H1 (cell line): ENCODE measurements around the gene CDCP1. TPM values are rescaled to one million over a fixed set of nuclear protein-coding genes. Genes with fewer than 3 reads are reported as not detected.

ENCODE experiments used
- CTCF ChIA-PET: fragments of 300-600 bp; sonication (Branson Sonifier 250); formaldehyde crosslinking; loops from one replicate; lab custom pipeline; 2021; ENCODE audit not compliant: partially characterized antibody; lab: Charles Lee
- POLR2A ChIA-PET: fragments of 300-600 bp; sonication (Branson Sonifier 250); formaldehyde crosslinking; loops from one replicate; lab custom pipeline; 2021; ENCODE audit warnings: inconsistent platforms; ENCODE audit not compliant: partially characterized antibody; lab: Charles Lee
- DNase-seq, 2 experiments: peaks; one replicate each; pipeline versions ENCODE4 v3.0.0 to v3.0.0-alpha.2; 2010 to 2022; ENCODE audit warnings: low spot score in 2 of 2, low read depth in 1 of 2, mixed read lengths in 1 of 2
- FAIRE-seq: peaks from 2 replicates; lab custom pipeline; 2011; peaks lifted over from hg19 to GRCh38; lab: Jason Lieb, UNC
- H2AFZ ChIP-seq: 2 replicates; pipeline ENCODE4 v1.8.1; 2012; ENCODE audit warnings: low read length, inconsistent platforms
- H2AK5ac ChIP-seq: 2 replicates; pipeline ENCODE4 v1.6.1; 2013; ENCODE audit warnings: low read depth, low read length
- H2BK120ac ChIP-seq: replicated peaks from 2 replicates; pipeline ENCODE3; 2013; ENCODE audit warnings: low read depth, low read length, inconsistent platforms
- H2BK12ac ChIP-seq: 2 replicates; pipeline ENCODE4 v1.6.1; 2013; ENCODE audit warnings: low read depth, low read length
- H2BK15ac ChIP-seq: 2 replicates; pipeline ENCODE4 v1.6.1; 2013; ENCODE audit warnings: low read length
- H2BK20ac ChIP-seq: 2 replicates; pipeline ENCODE4 v1.6.1; 2013; ENCODE audit warnings: low read length
- H2BK5ac ChIP-seq: 2 replicates; pipeline ENCODE4 v1.6.1; 2013; ENCODE audit warnings: low read depth, low read length
- H3K14ac ChIP-seq: 2 replicates; pipeline ENCODE4 v1.6.1; 2013; ENCODE audit warnings: inconsistent platforms; ENCODE audit not compliant: insufficient read length
- H3K18ac ChIP-seq: 2 replicates; pipeline ENCODE4 v1.6.1; 2013; ENCODE audit warnings: low read length; ENCODE audit errors: extremely low read depth
- H3K23ac ChIP-seq: 2 replicates; pipeline ENCODE4 v1.6.1; 2013; ENCODE audit warnings: inconsistent platforms; ENCODE audit not compliant: insufficient read length
- H3K23me2 ChIP-seq: 2 replicates; pipeline ENCODE4 v1.6.1; 2013; ENCODE audit warnings: low read depth, low read length
- H3K27ac ChIP-seq: 2 replicates; pipeline ENCODE4 v1.6.1; 2011; ENCODE audit warnings: low read depth, low read length, inconsistent platforms
- H3K27me3 ChIP-seq, 4 experiments: replicated peaks in 1 of 4; 1 replicate in 1 of 4; 2 replicates in 3 of 4; pipeline versions ENCODE4 v1.6.1 to v1.8.1; 2011 to 2013; ENCODE audit warnings: low read length in 3 of 4, mild to moderate bottlenecking in 3 of 4, inconsistent platforms in 2 of 4, mixed read lengths in 2 of 4, moderate library complexity in 1 of 4; ENCODE audit not compliant: control insufficient read depth in 3 of 4, insufficient read depth in 3 of 4; ENCODE audit errors: extremely low read depth in 1 of 4
- H3K36me3 ChIP-seq, 4 experiments: 2 replicates each; pipeline versions ENCODE4 v1.6.1 to v1.8.1; 2011 to 2013; ENCODE audit warnings: mild to moderate bottlenecking in 4 of 4, low read length in 3 of 4, moderate library complexity in 2 of 4, control low read depth in 1 of 4, inconsistent platforms in 1 of 4; ENCODE audit not compliant: insufficient read depth in 4 of 4, control insufficient read depth in 2 of 4
- H3K4ac ChIP-seq: replicated peaks from 2 replicates; pipeline ENCODE3; 2013; ENCODE audit warnings: low read length, low read depth, mixed read lengths, inconsistent platforms; ENCODE audit not compliant: insufficient read length
- H3K4me1 ChIP-seq, 4 experiments: replicated peaks in 1 of 4; 1 replicate in 1 of 4; 2 replicates in 3 of 4; pipeline versions ENCODE4 v1.6.1 to v1.8.1; 2011 to 2013; ENCODE audit warnings: low read length in 3 of 4, inconsistent platforms in 2 of 4, mixed read lengths in 1 of 4; ENCODE audit not compliant: insufficient read depth in 4 of 4, control insufficient read depth in 3 of 4
- H3K4me2 ChIP-seq, 2 experiments: 2 replicates each; pipeline versions ENCODE4 v1.6.1 to v1.8.1; 2011 to 2013; ENCODE audit warnings: low read depth in 2 of 2, low read length in 2 of 2, control low read depth in 1 of 2, inconsistent platforms in 1 of 2, mild to moderate bottlenecking in 1 of 2; ENCODE audit not compliant: insufficient read depth in 1 of 2
- H3K4me3 ChIP-seq, 4 experiments: fragments of 200-600, 300-600 bp in 1 of 4; sonication (generic), shearing (Covaris generic), sonication (Bioruptor Twin) in 1 of 4; 2 replicates each; pipeline versions ENCODE4 v1.5.1 to v1.8.1; 2011 to 2016; ENCODE audit warnings: low read length in 4 of 4, low read depth in 3 of 4, control low read depth in 2 of 4, inconsistent platforms in 2 of 4, mild to moderate bottlenecking in 2 of 4, mixed read lengths in 1 of 4, moderate library complexity in 1 of 4; ENCODE audit not compliant: insufficient read depth in 2 of 4; ENCODE audit errors: extremely low read depth in 1 of 4
- H3K56ac ChIP-seq: replicated peaks from 2 replicates; pipeline ENCODE3; 2013; ENCODE audit warnings: low read depth, mild to moderate bottlenecking, mixed read lengths, low read length, inconsistent platforms; ENCODE audit not compliant: insufficient read length
- H3K79me1 ChIP-seq: 2 replicates; pipeline ENCODE4 v1.6.1; 2013; ENCODE audit warnings: low read depth, low read length, control low read depth
- H3K79me2 ChIP-seq, 2 experiments: 2 replicates each; pipeline versions ENCODE4 v1.6.1 to v1.8.1; 2012 to 2013; ENCODE audit warnings: low read length in 2 of 2, mild to moderate bottlenecking in 2 of 2, inconsistent platforms in 1 of 2; ENCODE audit not compliant: insufficient read depth in 2 of 2, control insufficient read depth in 1 of 2
- H3K9ac ChIP-seq, 4 experiments: replicated peaks in 1 of 4; 1 replicate in 1 of 4; 2 replicates in 3 of 4; pipeline versions ENCODE4 v1.6.1 to v1.8.1; 2011 to 2013; ENCODE audit warnings: low read depth in 3 of 4, low read length in 3 of 4, control low read depth in 2 of 4, mild to moderate bottlenecking in 2 of 4, moderate library complexity in 2 of 4, inconsistent platforms in 1 of 4; ENCODE audit errors: extremely low read depth in 1 of 4
- H3K9me3 ChIP-seq, 2 experiments: 2 replicates each; pipeline versions ENCODE4 v1.6.1 to v1.8.1; 2012 to 2013; ENCODE audit warnings: mild to moderate bottlenecking in 2 of 2, moderate library complexity in 2 of 2, control low read depth in 1 of 2, inconsistent platforms in 1 of 2, low read depth in 1 of 2, low read length in 1 of 2, mixed read lengths in 1 of 2; ENCODE audit not compliant: insufficient read depth in 2 of 2
- H4K20me1 ChIP-seq, 2 experiments: replicated peaks in 1 of 2; 2 replicates each; pipeline versions ENCODE3 to v1.8.1; 2011 to 2013; ENCODE audit warnings: inconsistent platforms in 2 of 2, low read length in 2 of 2, mild to moderate bottlenecking in 1 of 2; ENCODE audit not compliant: insufficient read depth in 2 of 2, control insufficient read depth in 1 of 2
- H4K5ac ChIP-seq: 2 replicates; pipeline ENCODE4 v1.6.1; 2013; ENCODE audit warnings: low read length, low read depth, mixed read lengths, inconsistent platforms; ENCODE audit not compliant: insufficient read length
- H4K8ac ChIP-seq: 2 replicates; pipeline ENCODE4 v1.8.0; 2013; ENCODE audit warnings: mild to moderate bottlenecking, moderate library complexity, low read length, inconsistent platforms; ENCODE audit not compliant: insufficient read depth; ENCODE audit errors: extremely low read depth
- H4K91ac ChIP-seq: replicated peaks from 2 replicates; pipeline ENCODE3; 2013; ENCODE audit warnings: low read length, mixed read lengths, inconsistent platforms; ENCODE audit not compliant: insufficient read length
- BACH1 ChIP-seq: IDR thresholded peaks from 2 replicates; pipeline ENCODE4 v1.6.1; 2012; ENCODE audit warnings: low read length, improper control_type of control experiment
- BCL11A ChIP-seq, 2 experiments: IDR thresholded peaks; one replicate each; pipeline ENCODE4 v1.6.1; 2011; ENCODE audit warnings: low read depth in 2 of 2, low read length in 2 of 2, mild to moderate bottlenecking in 2 of 2
- BRCA1 ChIP-seq: IDR thresholded peaks from 2 replicates; pipeline ENCODE4 v1.6.1; 2012; ENCODE audit warnings: low read depth, low read length, improper control_type of control experiment
- CEBPB ChIP-seq: IDR thresholded peaks from 2 replicates; pipeline ENCODE4 v1.6.1; 2012; ENCODE audit warnings: low read depth, low read length
- NANOG ChIP-seq: IDR thresholded peaks from 2 replicates; pipeline ENCODE4 v1.6.1; 2011; ENCODE audit warnings: low read length, low read depth, mild to moderate bottlenecking, inconsistent platforms; ENCODE audit not compliant: insufficient read depth, poor library complexity, severe bottlenecking
- SAP30 ChIP-seq: fragments of 300-600 bp; sonication (generic); IDR thresholded peaks from 2 replicates; pipeline ENCODE4 v1.7.1; 2012; ENCODE audit warnings: low read length, moderate library complexity, mild to moderate bottlenecking, inconsistent platforms; ENCODE audit not compliant: insufficient read depth, insufficient replicate concordance
- SP4 ChIP-seq: IDR thresholded peaks from 2 replicates; pipeline ENCODE4 v1.6.1; 2012; ENCODE audit warnings: low read length, inconsistent platforms
- SUZ12 ChIP-seq: fragments of 200-600 bp; sonication (generic); IDR thresholded peaks from 2 replicates; pipeline ENCODE4 v1.6.1; 2012; ENCODE audit warnings: mild to moderate bottlenecking, inconsistent platforms, low read length, moderate library complexity, mixed read lengths
- TAF7 ChIP-seq: optimal IDR thresholded peaks from 2 replicates; pipeline ENCODE3; 2011; ENCODE audit warnings: low read depth, mild to moderate bottlenecking, inconsistent platforms, low read length, moderate library complexity, borderline replicate concordance
- WGBS, 2 experiments: shearing (Covaris generic) in 1 of 2; methylation state at CpG; one replicate each; pipeline versions ENCODE4 v1.1.6 to v1.1.7; 2013 to 2015; ENCODE audit warnings: low lambda C conversion rate in 2 of 2, mixed read lengths in 2 of 2, inconsistent platforms in 1 of 2, low coverage in 1 of 2, missing lambda C conversion rate in 1 of 2; ENCODE audit not compliant: insufficient replicate concordance in 2 of 2, insufficient coverage in 1 of 2, insufficient read length in 1 of 2; ENCODE audit errors: extremely low coverage in 1 of 2, missing lambda C conversion rate in 1 of 2; 5-methylcytosine and 5-hydroxymethylcytosine counted together
- polyA plus RNA-seq, 7 experiments: library from polyadenylated mRNA; depleted of rRNA in 3 of 7; stranded (reverse) in 5 of 7; unstranded in 2 of 7; fragments of >200 nt in 5 of 7; fragments of 200-250 nt in 2 of 7; gene quantifications; 1 replicate in 5 of 7; 2 replicates in 1 of 7; 4 replicates in 1 of 7; pipeline versions ENCODE4 v1.2.1 to v1.2.3, GENCODE V29; 2011 to 2013; ENCODE audit warnings: missing spikeins in 2 of 7, mixed read lengths in 2 of 7
- total RNA-seq: library from RNA; stranded (reverse); fragmentation: NEBNext Ultra II Directional; extraction: Animal tissue kit (Norgen Biotek cat#: 25700); gene quantifications from 2 replicates; pipeline ENCODE4 v1.2.1, GENCODE V29; 2021
- TF ChIP-seq, protein P1 (sequence below): IDR thresholded peaks from 2 replicates; pipeline ENCODE4 v1.6.1; 2011; ENCODE audit warnings: low read depth, mild to moderate bottlenecking, low read length; ENCODE audit not compliant: insufficient read depth
- TF ChIP-seq, protein P2 (sequence below): IDR thresholded peaks from 2 replicates; pipeline ENCODE4 v1.6.1; 2012; ENCODE audit warnings: low read length, inconsistent platforms

The CDCP1 gene
- total and polyA plus RNA-seq, 2 of the 8 experiments (the other 6 are each of a cell fraction or from before 2014, with no cell fraction given) = 10.0 to 23.3 TPM

GRCh38 chr3:45148921-45149320 is 2.7 kb upstream of the CDCP1 start:
- Histone ChIP-seq H2BK5ac (no peak overlapping the region), H2BK120ac (no peak overlapping the region), H3K9ac (no peak overlapping the region), H3K79me1 (peaks cover under 1% of the 10 kb centered on the region; the same call in 1 of the 2 replicates), H3K56ac (no peak overlapping the region), H3K27ac (no peak overlapping the region), H3K23me2 (peaks cover 12% of the 10 kb centered on the region), H4K5ac (no peak overlapping the region), H3K4me2 (no peak overlapping the region), H3K14ac (no peak overlapping the region), H4K8ac (no peak overlapping the region), H3K9me3 (no peaks in the 10 kb centered on the region), H3K79me2 (peaks cover 0 to 8% of the 10 kb centered on the region in 2 experiments; a peak in 2 of 4 replicates), H2BK15ac (no peak overlapping the region), H3K4ac (no peak overlapping the region), H3K4me3 (no peak overlapping the region), H2AK5ac (no peak overlapping the region), H2AFZ (no peak overlapping the region), H2BK20ac (no peak overlapping the region), H3K27me3 (peaks cover 6 to 30% (median 20%) of the 10 kb centered on the region in 4 experiments), H3K4me1 (peaks cover 3 to 12% (median 5%) of the 10 kb centered on the region in 4 experiments), H4K91ac (no peak overlapping the region), H3K36me3 (no peaks in the 10 kb centered on the region), H3K18ac (no peak overlapping the region), H2BK12ac (no peak overlapping the region), H4K20me1 (no peaks in the 10 kb centered on the region), H3K23ac (no peak overlapping the region)
- CTCF ChIA-PET = interaction anchor here (0.6 to 1.6 kb wide), 10 partner anchors 24 to 439 kb away, joined by 3 to 6 read pairs (median 4); no protein-coding TSS in a partner anchor
- no peak for DNase-seq
- WGBS, 2 experiments = 78% methylated on average over 2 of the region's 2 CpGs; no CpG with 5 or more reads in 1 of the 2 experiments
- TF ChIP-seq, protein P1, sequence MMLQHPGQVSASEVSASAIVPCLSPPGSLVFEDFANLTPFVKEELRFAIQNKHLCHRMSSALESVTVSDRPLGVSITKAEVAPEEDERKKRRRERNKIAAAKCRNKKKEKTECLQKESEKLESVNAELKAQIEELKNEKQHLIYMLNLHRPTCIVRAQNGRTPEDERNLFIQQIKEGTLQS = no peak
- TF ChIP-seq BRCA1 (no peak), TAF7 (no peak), NANOG (no peak), CEBPB (no peak), SUZ12 (no peak), BCL11A (IDR thresholded peaks at IDR 0.05; ENCODE audit: low read depth in 2 of 2, low read length in 2 of 2) (no peak), SP4 (no peak), SAP30 (no peak), BACH1 (no peak)
- TF ChIP-seq, protein P2, sequence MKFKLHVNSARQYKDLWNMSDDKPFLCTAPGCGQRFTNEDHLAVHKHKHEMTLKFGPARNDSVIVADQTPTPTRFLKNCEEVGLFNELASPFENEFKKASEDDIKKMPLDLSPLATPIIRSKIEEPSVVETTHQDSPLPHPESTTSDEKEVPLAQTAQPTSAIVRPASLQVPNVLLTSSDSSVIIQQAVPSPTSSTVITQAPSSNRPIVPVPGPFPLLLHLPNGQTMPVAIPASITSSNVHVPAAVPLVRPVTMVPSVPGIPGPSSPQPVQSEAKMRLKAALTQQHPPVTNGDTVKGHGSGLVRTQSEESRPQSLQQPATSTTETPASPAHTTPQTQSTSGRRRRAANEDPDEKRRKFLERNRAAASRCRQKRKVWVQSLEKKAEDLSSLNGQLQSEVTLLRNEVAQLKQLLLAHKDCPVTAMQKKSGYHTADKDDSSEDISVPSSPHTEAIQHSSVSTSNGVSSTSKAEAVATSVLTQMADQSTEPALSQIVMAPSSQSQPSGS = no peak
- FAIRE-seq = no peak
- POLR2A ChIA-PET = no interaction called here
